MCF 10A (cell line): ENCODE data around the gene LNPEP. TPM values are rescaled to one million over a fixed set of nuclear protein-coding genes. Genes with fewer than 3 reads are reported as not detected.

Source experiments
- BruUV-seq: library from RNA; stranded (reverse); fragments of 400-500 nt; replicated peaks from 2 replicates; lab custom pipeline; 2021; lab: Mats Ljungman, UMichigan
- CTCF ChIA-PET: fragments of 300-600 bp; sonication (Branson Sonifier 250); formaldehyde crosslinking; extraction: SDS; loops from one replicate; lab custom pipeline; 2021; ENCODE audit warnings: antibody characterized with exemption, inconsistent platforms; lab: Yijun Ruan, JAX
- POLR2A ChIA-PET: fragments of 300-600, 350-650 bp; sonication (Branson Sonifier 250); formaldehyde crosslinking; extraction: SDS; loops from one replicate; lab custom pipeline; 2020; ENCODE audit warnings: antibody characterized with exemption, inconsistent platforms; lab: Yijun Ruan, JAX
- DNase-seq: peaks from one replicate; pipeline ENCODE4 v3.0.0-alpha.2; 2018; ENCODE audit not compliant: unreplicated experiment
- H3K27ac Mint-ChIP-seq: one replicate; pipeline ENCODE4 v1.8.0; 2022; ENCODE audit warnings: mild to moderate bottlenecking, low read depth, mixed read lengths; ENCODE audit not compliant: unreplicated experiment
- H3K27me3 Mint-ChIP-seq: one replicate; pipeline ENCODE4 v1.8.0; 2022; ENCODE audit warnings: mixed read lengths; ENCODE audit not compliant: insufficient read depth, unreplicated experiment
- H3K36me3 Mint-ChIP-seq: one replicate; pipeline ENCODE4 v1.8.0; 2022; ENCODE audit warnings: mild to moderate bottlenecking, moderate library complexity, mixed read lengths; ENCODE audit not compliant: insufficient read depth, unreplicated experiment
- H3K4me1 Mint-ChIP-seq: one replicate; pipeline ENCODE4 v1.8.0; 2022; ENCODE audit warnings: mixed read lengths; ENCODE audit not compliant: insufficient read depth, unreplicated experiment
- H3K4me3 Mint-ChIP-seq: one replicate; pipeline ENCODE4 v1.8.0; 2022; ENCODE audit warnings: mild to moderate bottlenecking, moderate library complexity, mixed read lengths; ENCODE audit not compliant: unreplicated experiment
- H3K9me3 Mint-ChIP-seq: one replicate; pipeline ENCODE4 v1.8.0; 2022; ENCODE audit warnings: mixed read lengths; ENCODE audit not compliant: unreplicated experiment
- CTCF ChIP-seq: fragments of 200-600 bp; IDR thresholded peaks from one replicate; pipeline ENCODE4 v1.8.0; 2022; ENCODE audit warnings: antibody characterized with exemption, mild to moderate bottlenecking; ENCODE audit not compliant: unreplicated experiment
- intact Hi-C: fragments of 100-400 bp; cut with micrococcal nuclease; formaldehyde crosslinking; loops from 2 replicates; pipeline ENCODE4 v1.14.1; 2022
- total RNA-seq: library from RNA; stranded (reverse); gene quantifications from 2 replicates; pipeline ENCODE4 v1.2.3, GENCODE V29; 2022

LNPEP gene
- total RNA-seq, 1 experiment from 2014 or later = 26.4 TPM

- POLR2A ChIA-PET = no interaction called here
- H3K36me3 Mint-ChIP-seq = no peaks in the 10 kb centered on the region
- no peak overlapping the region for H3K27ac Mint-ChIP-seq
- H3K9me3 Mint-ChIP-seq = no peaks in the 10 kb centered on the region
- no peaks in the 10 kb centered on the region for H3K27me3 Mint-ChIP-seq
- DNase-seq = no peak
- H3K4me3 Mint-ChIP-seq = no peak overlapping the region
- no TSS peak for BruUV-seq
- intact Hi-C loops = no loop called here
- CTCF ChIA-PET = interaction anchor here (0.5 to 1.1 kb wide), 5 partner anchors 24 to 122 kb away, joined by 3 to 4 read pairs (median 4); no protein-coding TSS in a partner anchor
- TF ChIP-seq CTCF = no peak
- no peaks in the 10 kb centered on the region for H3K4me1 Mint-ChIP-seq
Observed at GRCh38 chr5:97041239-97041638, 105.4 kb downstream of the LNPEP start.

- Mint-ChIP-seq H3K9me3 (no peaks in the 10 kb centered on the region), H3K36me3 (no peaks in the 10 kb centered on the region), H3K4me1 (no peaks in the 10 kb centered on the region), H3K27ac (no peak overlapping the region), H3K4me3 (no peak overlapping the region), H3K27me3 (peaks cover 5% of the 10 kb centered on the region)
- no peak for DNase-seq
- TF ChIP-seq CTCF = no peak
- CTCF ChIA-PET = interaction anchor here (0.7 to 1.1 kb wide), 3 partner anchors 46 to 103 kb away, joined by 3 to 4 read pairs (median 3); no protein-coding TSS in a partner anchor
- intact Hi-C loops = no loop called here
- no TSS peak for BruUV-seq
- POLR2A ChIA-PET = interaction anchor here (0.6 kb wide), 1 partner anchor 461 kb away, joined by 6 read pairs; no protein-coding TSS in a partner anchor
Observed at GRCh38 chr5:97042996-97043395, 107.1 kb downstream of the LNPEP start.

- no peak for DNase-seq
- Mint-ChIP-seq H3K36me3 (no peaks in the 10 kb centered on the region), H3K4me3 (no peak overlapping the region), H3K27ac (no peak overlapping the region), H3K9me3 (no peaks in the 10 kb centered on the region), H3K27me3 (peaks cover 10% of the 10 kb centered on the region), H3K4me1 (no peaks in the 10 kb centered on the region)
- TF ChIP-seq CTCF = no peak
- ChIA-PET POLR2A (interaction anchor here (1.1 kb wide), 1 partner anchor 12 kb away, joined by 3 read pairs; no protein-coding TSS in a partner anchor), CTCF (interaction anchor here (0.7 to 1.0 kb wide), 3 partner anchors 62 to 121 kb away, joined by 3 read pairs; no protein-coding TSS in a partner anchor)
- no TSS peak for BruUV-seq
- intact Hi-C loops = no loop called here
Observed at GRCh38 chr5:97043511-97043910, 107.6 kb downstream of the LNPEP start.

GRCh38 chr5:97044052-97044451 lies 108.2 kb downstream of the LNPEP start:
- Mint-ChIP-seq H3K27ac (no peak overlapping the region), H3K9me3 (no peaks in the 10 kb centered on the region), H3K4me1 (no peaks in the 10 kb centered on the region), H3K4me3 (no peak overlapping the region), H3K36me3 (no peaks in the 10 kb centered on the region), H3K27me3 (peaks cover 14% of the 10 kb centered on the region)
- TF ChIP-seq CTCF = peak; percentile 31
- DNase-seq = peak; percentile 51
- BruUV-seq = no TSS peak
- intact Hi-C loops = no loop called here
- CTCF ChIA-PET = interaction anchor here (0.7 to 1.9 kb wide), 3 partner anchors 62 to 120 kb away, joined by 3 to 7 read pairs (median 3); no protein-coding TSS in a partner anchor
- POLR2A ChIA-PET = interaction anchor here (1.1 kb wide), 1 partner anchor 13 kb away, joined by 3 read pairs; no protein-coding TSS in a partner anchor
